KBM-7 (cell line): ENCODE data around the gene ZNF608.

Source experiments
- DNase-seq: peaks from one replicate; pipeline ENCODE4 v3.0.0-alpha.2; 2015
- in situ Hi-C: fragments of 300-500 bp; cut with MboI; formaldehyde crosslinking; loops from 2 replicates; pipeline ENCODE4 v1.14.3; 2020; ENCODE audit warnings: low sequenced_read_pairs, low pct_unique_long_range_greater_than_20kb, mixed read lengths

ZNF608 gene

DNA sequence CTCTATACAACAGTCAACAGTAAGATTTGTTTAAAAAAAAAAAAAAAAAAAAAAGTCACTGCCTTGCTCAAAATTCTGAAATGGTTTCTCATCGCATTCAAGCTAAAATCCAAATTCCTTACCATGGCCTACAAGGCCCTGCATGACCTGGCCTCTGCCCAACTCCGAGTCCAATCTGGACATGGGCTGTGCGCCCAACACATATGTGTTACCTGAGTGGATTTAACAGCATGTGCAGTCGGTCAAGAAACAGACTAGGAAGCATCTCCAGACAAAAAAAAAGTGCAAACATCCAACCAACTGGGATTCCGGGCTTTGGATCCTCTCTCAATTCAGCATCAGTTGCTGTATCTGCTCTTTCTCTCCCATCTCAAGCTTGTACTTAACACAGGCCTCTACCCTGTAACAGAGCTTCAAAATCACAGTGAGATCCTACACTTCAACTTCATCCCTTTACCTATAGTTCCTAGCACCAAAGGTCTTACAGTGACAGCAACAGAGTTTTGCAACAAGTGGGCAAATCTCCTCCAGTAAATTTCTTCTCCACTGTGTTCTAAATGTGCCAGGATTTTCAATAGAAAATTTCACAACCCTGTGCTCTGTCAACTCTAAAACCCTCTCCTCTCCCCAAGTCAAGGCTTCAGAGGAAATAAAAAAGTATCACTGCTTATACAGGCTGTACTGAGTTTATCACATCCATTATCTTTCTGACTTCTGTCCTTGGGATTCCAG, 19.6 kb downstream of the ZNF608 start:
- DNase-seq: no peak
- in situ Hi-C loops: no loop called here

DNA sequence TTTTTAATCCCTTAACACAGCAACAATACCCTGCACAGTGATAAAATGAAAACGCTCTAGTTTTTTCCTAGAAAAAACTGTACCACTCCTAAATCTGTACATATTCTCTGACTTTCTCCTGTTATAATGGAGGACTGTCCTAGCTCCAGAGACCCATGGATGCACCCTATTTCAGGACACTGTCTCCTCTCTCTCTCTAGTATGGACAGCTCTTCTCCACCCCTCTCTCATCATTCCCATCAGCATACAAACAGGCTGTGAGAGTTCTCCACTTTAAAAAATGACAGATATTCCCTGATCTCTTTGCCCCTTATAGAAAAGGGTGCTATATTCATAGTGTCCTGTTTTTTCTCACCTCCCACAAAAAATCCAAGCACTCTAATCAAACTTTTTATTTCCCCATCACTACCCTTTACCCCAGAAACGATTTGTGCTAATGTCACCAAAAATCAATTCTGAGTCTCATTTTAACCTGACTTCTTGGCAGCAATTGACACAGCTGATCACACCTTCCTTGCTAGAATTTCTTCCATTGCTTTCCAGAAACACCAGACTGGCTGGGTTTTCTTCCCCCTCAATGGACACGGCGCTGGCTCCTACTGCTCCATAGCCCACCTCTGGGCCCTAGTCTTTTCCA, 20.7 kb downstream of the ZNF608 start:
- DNase-seq: no peak
- in situ Hi-C loops: no loop called here

DNA sequence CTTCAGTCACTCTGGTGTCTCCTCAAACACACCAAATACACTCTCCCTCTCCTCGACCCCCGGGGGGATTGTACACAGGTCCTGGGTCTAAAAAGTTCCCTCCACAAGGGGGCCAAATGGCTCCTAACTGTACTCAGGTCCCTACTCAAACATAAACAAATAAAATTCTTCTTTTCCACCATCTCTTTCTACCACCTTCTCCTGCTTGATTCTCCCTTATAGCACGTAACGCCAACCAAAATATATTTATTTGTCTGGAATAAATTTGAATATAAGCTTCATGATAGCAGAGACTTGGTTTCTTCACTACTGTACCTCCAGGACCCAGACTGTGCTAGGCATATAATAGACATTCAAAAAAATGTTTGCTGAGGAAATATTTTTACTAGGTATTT, 21.4 kb downstream of the ZNF608 start:
- DNase-seq: no peak
- in situ Hi-C loops: no loop called here

DNA sequence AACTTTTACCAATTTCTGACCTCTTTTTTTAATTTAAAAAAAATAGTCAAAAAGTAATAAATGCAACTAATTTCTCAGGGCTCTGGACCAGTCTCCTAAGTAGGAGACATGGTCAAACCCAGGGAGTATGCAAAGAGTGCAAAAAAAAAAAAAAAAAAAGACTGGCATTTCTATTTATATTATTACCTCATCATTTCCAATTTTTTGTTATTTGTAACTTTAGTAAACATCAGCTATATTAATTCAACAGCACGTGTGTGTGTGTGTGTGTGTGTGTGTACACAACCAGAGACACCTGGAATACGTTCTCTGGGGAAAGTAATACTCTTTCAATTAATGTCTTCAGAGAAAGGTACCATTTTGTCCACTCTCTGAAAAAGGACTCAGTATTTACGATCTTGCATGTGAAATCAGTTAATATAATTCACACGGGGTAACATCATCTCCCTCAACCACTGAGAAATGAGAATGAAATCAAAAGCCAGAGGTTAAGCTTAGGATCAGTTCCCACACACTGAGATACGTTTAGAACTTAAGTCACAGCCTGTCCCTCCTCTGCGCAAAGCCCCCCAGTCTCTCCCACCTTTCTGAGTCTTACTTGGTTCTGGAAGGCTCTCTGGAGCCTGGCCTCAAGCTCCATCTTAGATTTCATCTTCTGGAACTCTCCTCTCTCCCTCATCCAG, 21.9 kb downstream of the ZNF608 start:
- in situ Hi-C loops: no loop called here
- no peak for DNase-seq

DNA sequence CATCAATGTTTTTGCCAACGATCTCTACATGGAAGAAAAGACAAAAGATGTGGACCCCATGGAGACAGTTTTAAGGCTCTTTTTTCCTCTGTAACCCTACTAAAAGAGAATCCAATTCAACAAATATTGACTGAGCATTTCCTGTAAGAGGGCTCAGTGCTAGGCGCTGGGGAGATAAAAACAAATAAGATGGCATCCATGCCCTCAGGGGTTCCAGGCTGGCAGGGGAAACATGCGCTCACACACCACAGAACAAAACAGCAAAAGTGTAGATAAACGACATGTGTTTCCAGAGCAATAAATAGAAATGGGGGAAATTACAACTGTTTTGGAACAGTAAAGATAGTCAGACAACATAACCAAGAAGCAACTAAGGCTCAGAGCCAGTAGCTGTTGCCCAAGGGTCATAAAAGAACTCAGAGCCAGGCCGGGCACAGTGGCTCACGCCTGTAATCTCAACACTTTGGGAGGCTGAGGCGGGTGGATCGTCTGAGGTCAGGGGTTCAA, 25.2 kb downstream of the ZNF608 start:
- in situ Hi-C loops: no loop called here
- DNase-seq: no peak

DNA sequence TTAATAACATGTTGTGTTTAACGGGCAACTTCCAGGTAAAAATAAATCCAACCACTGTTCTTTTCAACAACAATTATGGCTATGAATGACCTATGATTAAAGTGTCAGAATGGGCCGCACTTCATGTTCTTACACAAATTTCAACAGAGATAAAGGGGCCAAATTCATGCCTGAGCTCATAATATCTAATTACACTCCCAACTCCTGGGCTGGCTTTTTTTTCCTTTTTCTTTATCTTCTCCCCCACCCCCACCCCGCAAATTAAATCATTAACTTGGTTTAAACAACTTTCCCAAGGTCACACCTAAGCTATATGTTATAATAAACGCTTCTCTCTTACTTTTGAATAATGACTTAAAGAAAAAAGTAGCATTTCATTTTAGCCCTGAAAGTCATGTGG, 25.8 kb downstream of the ZNF608 start:
- in situ Hi-C loops: no loop called here

DNA sequence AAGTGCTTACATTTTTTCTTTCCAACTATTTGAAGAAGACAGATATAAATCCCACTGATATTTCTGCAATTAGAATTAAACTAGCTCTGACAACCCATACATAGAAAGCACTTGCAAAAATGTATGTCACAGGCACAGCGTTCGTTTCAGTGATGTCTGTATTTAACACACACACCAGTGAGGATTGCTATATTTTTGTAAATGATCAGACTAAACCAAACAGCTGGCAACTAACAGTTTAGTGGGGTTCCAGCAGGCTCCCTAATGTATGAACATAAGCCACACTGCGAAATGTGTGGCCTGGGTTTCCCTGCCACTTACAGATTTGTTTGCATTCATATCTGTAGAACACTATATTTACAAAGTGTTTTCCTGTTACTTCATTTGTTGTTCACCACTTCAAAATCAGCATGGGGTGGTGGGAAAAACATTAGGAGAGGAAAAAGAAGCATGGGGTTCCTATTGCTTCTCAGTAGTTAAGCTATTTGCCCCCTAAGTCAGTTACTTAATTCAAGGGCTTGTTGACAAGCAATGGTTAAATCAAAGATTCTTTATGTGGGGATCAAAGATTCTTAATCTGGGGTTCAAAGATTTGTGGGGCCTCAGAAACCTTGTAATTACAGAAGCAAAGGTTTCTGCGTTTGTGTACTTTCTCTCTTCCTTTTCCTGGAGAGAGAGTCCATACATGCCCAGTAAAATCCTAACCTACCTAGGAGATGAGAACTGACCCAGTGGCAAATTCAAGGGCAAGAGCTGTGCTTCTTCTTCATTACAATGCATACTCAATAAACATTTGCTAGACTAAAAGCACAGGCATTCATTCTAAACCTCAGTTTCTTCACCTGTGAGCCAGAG, 27.1 kb downstream of the ZNF608 start:
- no peak for DNase-seq
- in situ Hi-C loops: no loop called here

More for the DNA sequence above, 25.8 kb downstream of the ZNF608 start:
- DNase-seq: no peak

DNA sequence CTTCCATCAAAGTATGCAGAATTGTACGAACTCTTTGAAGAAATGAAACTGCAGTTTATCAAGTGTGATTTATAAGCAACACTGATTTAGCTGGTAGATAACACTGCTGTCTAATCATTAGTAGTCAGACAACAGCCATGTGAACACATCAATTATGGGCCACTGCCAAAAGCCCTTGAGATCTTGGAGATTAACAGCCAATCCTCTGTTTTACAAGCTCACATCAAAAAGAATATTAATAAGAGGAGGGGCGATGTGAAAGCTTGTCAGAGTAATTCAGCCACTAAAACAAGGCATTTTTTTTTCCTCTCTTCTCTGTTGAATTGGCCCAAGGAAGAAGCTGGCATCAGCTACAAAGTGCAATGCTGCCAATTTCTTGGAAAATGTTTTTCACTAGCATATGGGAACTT, 28.1 kb downstream of the ZNF608 start:
- no peak for DNase-seq
- in situ Hi-C loops: no loop called here

DNA sequence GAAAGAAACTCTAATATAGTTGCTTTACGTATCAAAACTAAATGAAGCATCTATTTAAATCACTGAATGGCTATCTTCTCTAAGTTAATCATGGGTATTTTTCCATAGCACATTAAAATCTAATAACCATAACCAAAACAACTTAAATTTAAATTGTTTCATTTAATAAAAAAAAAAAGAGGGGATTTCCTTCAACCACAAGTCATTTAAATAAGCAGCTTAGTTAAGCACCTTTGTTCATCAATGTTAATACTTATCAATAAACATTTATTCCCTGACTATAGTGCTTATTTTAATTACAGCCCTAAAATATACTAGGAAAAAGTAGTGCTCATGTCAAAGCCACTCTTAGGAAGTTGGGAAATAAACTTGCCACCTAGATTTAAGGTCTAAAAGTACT, 30.3 kb downstream of the ZNF608 start:
- no peak for DNase-seq
- in situ Hi-C loops: no loop called here

DNA sequence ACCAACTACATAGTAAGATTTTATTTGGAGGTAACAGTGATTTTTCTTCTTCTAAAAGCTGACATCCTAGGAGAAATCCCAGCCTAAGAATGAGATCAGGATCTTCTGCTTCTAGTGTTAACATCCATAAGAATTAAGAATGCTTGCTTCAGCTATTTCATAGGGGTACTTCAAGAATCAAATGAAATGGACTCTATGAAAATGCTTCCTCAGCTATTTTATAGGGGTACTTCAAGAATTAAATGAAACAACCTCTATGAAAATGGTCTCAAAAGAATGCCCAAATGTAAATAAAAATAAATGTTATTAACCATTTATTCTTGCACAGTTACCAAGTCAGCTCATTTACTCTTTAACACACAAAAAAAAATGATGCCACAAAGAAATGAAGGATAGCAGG, 31.5 kb downstream of the ZNF608 start:
- in situ Hi-C loops: no loop called here
- no peak for DNase-seq

DNA sequence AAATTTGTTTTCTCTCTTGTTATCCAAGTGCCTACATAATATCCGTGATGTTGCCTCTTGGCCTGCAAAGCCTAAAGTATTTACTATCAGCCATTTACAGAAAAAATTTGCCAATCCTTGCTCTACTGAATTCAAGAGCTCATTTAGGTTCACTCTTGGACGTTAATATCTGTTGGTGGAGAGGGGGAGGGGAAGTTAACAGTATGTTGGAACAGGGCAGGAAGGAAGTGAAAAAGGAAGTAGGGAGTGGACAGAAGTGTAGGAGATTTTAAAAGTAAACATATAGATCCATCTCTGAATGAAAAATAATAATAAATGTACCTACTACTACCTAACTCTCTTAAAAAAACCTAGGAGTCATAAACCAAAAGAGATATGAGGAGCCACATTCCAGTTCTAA, 32.8 kb downstream of the ZNF608 start:
- in situ Hi-C loops: no loop called here
- no peak for DNase-seq

DNA sequence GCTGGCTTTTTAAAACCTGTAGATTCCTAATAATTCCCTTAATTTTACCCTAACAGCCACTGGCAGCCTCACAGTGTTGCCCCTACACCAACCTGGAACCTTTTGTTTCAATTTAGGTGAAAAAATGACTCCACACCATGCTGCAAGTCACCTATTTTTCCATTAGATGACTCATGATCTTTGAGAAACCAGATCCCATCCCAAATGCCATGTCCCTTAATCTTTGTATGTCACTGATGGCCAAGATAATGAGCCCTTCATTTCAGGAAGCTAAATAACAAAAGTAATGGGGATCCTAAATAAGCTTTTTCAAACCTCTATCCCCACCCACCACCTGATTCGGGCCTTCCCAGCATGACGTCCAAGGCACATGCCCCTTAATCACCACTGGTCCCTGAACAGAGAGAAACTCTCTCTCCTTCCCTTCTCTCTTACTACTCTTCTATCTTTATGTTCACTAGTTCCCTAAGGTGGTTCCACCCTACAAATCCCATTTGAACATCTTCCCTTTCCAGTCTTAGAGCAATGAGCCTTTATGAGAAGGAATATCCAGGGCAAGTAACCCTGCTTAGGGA, 33.6 kb downstream of the ZNF608 start:
- in situ Hi-C loops: no loop called here
- DNase-seq: no peak

DNA sequence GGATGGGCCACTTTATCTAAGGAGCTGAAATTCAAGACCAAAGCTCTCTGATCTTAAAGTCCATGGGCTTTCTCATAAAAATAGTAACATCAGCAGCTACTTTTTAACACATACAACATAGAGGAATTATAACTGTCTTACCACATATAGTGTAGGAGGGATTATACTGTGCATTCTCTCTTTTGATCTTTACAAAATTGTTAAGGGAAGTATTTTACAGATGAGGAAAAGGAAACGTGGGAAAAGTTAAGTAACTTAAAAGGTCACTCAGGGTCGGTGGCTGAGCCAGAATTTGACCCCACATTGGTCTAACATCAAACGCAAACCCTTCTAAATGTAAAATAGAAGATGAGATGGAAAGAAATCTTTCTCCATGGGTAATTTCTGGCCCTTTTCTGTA, 38.4 kb downstream of the ZNF608 start:
- in situ Hi-C loops: no loop called here

DNA sequence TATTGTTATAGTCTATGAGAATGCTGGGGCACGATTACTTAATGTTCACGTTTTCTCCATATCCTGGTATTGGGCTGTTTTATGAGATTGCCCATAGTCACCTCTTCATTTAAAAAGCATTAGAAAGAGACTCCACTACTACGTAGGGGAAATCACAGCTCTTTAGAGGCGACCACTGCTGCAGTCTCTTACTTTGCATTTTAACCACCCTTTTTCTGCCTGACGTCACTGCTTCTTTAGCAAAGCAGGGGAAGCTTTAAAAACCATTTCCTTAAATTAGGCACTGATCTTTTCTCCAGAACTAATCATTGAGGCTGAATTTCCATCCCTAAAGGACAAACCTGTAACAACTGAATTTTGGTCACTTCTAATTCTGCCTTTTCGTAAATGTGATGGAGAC, 38.9 kb downstream of the ZNF608 start:
- DNase-seq: no peak
- in situ Hi-C loops: no loop called here

More for the DNA sequence above, 38.4 kb downstream of the ZNF608 start:
- no peak for DNase-seq

DNA sequence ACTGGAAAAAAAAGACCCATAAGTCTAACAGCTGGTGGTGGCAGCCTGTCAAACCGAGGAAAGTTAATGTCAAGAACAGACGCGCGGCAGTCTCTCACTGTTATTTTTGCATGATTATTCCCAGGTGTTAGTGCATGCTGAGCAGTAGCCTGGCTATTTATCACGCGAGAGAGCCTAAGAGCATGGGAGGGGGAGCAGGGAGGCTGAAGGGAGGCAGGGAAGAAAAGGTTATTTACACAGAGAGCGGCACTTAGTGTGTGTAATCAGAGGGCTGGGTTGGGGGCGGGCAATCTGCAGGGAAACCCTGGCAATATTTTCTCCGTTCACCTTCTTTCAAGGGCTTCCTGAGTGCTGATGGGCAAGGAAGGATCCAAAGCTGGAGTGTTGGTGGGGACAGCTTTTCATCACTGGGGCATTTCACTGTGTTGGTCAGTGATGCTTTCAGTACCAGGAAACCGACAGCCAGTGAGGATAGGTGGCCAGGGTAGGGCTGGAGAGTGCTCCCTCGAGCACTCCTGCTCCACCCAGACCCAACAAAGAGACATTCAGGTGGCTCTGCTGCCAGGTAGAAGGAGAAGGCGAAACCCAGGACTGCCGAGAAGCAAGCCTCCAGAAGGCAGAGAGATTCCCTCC, 39.6 kb downstream of the ZNF608 start:
- no peak for DNase-seq
- in situ Hi-C loops: no loop called here

DNA sequence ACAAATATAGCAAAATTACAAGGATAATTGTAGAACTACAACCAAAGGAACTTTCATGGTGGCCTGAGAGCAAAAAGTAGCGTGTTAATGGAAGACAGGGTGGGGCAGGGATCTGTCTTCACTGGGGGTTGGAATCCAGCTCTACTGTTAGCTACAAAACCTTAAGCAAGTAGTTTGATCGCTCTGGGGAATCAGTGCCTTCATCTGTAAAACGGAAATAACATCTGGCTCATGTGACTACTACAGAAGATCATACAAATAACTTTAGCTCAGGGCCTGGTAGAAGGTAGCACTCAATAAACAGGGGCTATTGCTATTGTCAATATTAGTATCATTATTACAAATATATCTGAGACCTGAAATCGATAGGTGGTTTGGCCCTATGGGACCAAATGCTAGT, 40.4 kb downstream of the ZNF608 start:
- no peak for DNase-seq
- in situ Hi-C loops: no loop called here

DNA sequence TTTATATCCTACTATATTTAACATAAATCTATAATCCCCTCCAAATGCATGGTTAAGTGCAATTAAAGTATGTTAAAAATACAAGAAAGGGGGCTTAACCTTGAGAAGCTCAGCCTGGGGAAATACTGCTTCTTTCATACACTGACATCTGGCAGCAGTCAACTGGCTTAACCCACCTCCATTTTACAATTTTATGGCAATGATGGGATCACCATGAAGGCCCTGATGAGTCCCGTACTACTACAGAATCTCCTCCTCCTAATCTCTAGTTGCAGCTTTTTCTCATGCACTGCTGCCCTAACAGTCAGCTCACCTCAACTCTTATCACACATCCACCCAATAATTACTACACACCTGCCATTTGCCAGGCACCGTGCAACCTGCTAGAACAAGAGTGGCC, 40.9 kb downstream of the ZNF608 start:
- in situ Hi-C loops: no loop called here
- no peak for DNase-seq

DNA sequence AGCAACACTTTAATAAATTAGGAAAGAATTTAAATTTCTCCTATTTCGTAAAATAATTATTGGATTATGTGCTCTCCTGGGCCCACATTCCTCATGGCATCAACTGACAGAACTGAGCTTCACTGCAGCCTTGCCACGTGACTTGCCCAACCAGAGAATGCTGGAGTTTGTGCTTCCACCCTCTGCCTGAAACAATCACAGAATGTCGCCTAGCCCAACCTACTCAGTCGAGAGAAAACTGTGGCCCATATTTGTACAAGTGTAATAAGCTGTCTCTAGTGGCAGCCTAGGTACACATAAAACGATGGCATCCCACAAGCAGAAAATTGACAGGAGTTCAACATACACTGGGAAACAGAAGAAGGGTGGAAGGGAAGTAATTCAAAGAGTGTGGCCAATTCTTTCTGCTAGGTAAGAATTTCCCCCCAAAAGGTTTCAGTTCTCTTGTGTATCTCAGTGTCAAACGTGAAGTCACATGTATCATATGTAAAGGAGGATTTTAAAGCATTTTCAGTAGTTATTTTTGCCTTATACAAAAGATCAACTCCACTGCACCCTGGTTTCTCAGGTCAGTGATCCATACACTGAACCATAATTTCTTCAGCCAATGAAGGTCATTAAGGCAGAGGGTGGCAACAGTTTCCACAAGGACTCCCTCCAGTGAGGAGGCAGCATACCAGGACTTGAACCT, 41.7 kb downstream of the ZNF608 start:
- in situ Hi-C loops: no loop called here
- no peak for DNase-seq
